Body of pancreas (tissue), 4 donors: ENCODE results near the gene CAMKMT. TPM values are rescaled to one million over a fixed set of nuclear protein-coding genes. Genes with fewer than 3 reads are reported as not detected.

Source experiments
- ATAC-seq: fragments of 150-250 bp; one replicate; pipeline ENCODE4 v1.9.1; 2016
- DNase-seq, 4 donors: peaks; one replicate each; pipeline ENCODE4 v3.0.0-alpha.2; 2019
- H3K27ac ChIP-seq, 4 donors: fragments of 200-600 bp; sonication (generic); 1 replicate in 3 of 4; 2 replicates in 1 of 4; pipeline versions ENCODE4 v1.5.1 to v1.6.1; 2016 to 2019; ENCODE audit warnings: mild to moderate bottlenecking in 1 of 4, mixed read lengths in 1 of 4, moderate library complexity in 1 of 4
- H3K27me3 ChIP-seq, 2 donors: fragments of 200-600 bp; sonication (generic); one replicate each; pipeline ENCODE4 v1.6.0; 2016; ENCODE audit warnings: mild to moderate bottlenecking in 1 of 2
- H3K36me3 ChIP-seq, 2 donors: fragments of 200-600 bp; sonication (generic); replicated peaks in 1 of 2; 2 replicates each; pipeline ENCODE4 v1.5.1; 2016; ENCODE audit warnings: low read depth in 2 of 2; ENCODE audit not compliant: insufficient read depth in 1 of 2
- H3K4me1 ChIP-seq: fragments of 200-600 bp; sonication (generic); one replicate; pipeline ENCODE4 v1.6.0; 2016
- H3K4me3 ChIP-seq, 2 donors: fragments of 200-600 bp; sonication (generic); 1 replicate in 1 of 2; 2 replicates in 1 of 2; pipeline ENCODE4 v1.5.1; 2016 to 2019
- H3K9me3 ChIP-seq, 3 donors: fragments of 200-600 bp; sonication (generic); 1 replicate in 2 of 3; 2 replicates in 1 of 3; pipeline ENCODE4 v1.5.1; 2016
- POLR2A ChIP-seq, 3 donors: fragments of 450-650 bp; IDR thresholded peaks; one replicate each; pipeline ENCODE4 v1.6.1; 2016; ENCODE audit warnings: antibody characterized with exemption in 3 of 3, mild to moderate bottlenecking in 2 of 3
- WGBS, 2 donors: methylation state at CpG; one replicate each; pipeline ENCODE4 v1.1.5; 2017; 5-methylcytosine and 5-hydroxymethylcytosine counted together
- intact Hi-C: fragments of 100-400 bp; cut with DNase I; formaldehyde crosslinking; loops from one replicate; pipeline ENCODE4 v1.15.1; 2023
- total RNA-seq, 2 donors: library from RNA; depleted of rRNA; stranded (reverse); fragments of >200 nt; gene quantifications; one replicate each; pipeline ENCODE4 v1.1.0, GENCODE V29; 2016
- TF ChIP-seq, protein P1 (sequence below), 7 experiments: fragments of 450-650 bp in 4 of 7; fragments of 200-600 bp in 3 of 7; sonication (generic) in 3 of 7; IDR thresholded peaks; one replicate each; pipeline ENCODE4 v1.5.1; 2016 to 2019; ENCODE audit warnings: antibody characterized with exemption in 7 of 7

The CAMKMT gene
- total RNA-seq, 2 donors from 2014 or later: 18.4 to 23.4 TPM

DNA sequence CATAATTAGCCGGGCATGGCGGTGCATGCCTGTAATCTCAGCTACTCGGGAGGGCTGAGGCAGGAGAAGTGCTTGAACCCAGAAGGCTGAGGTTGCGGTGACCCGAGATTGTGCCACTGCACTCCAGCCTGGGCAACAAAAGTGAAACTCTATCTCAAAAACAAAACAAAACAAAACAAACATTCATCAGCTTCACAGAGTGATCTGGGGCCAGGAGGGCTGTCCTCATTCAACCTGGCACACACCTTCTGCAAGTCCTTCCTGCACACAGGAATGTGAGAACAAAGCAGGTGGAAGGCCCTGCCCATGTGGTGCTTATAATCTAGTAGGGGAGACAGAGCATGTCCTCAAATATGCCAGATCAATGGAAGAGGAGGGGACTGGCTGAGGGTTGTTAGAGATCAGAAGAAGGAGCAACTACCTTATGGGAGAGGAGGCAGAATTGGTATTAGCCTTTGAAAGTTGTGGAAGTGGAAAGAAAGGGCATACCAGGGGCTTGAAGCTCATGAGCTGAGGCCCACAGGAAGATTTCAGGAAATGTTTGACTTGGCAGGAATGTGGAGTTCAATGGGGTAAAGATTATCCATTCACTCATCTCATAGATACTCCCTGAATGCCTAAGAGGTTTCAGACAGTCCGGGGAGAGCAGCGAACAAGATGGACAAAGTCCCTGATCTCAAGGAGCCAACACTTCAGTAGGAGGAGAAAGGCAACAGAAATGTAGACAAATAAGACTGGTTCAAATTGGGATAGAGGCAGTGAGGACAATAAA, 424.5 kb downstream of the CAMKMT start:
- TF ChIP-seq, protein P1, sequence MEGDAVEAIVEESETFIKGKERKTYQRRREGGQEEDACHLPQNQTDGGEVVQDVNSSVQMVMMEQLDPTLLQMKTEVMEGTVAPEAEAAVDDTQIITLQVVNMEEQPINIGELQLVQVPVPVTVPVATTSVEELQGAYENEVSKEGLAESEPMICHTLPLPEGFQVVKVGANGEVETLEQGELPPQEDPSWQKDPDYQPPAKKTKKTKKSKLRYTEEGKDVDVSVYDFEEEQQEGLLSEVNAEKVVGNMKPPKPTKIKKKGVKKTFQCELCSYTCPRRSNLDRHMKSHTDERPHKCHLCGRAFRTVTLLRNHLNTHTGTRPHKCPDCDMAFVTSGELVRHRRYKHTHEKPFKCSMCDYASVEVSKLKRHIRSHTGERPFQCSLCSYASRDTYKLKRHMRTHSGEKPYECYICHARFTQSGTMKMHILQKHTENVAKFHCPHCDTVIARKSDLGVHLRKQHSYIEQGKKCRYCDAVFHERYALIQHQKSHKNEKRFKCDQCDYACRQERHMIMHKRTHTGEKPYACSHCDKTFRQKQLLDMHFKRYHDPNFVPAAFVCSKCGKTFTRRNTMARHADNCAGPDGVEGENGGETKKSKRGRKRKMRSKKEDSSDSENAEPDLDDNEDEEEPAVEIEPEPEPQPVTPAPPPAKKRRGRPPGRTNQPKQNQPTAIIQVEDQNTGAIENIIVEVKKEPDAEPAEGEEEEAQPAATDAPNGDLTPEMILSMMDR (IDR thresholded peaks at IDR 0.05): no peak
- TF ChIP-seq POLR2A (IDR thresholded peaks at IDR 0.05): no peak
- H3K27me3 ChIP-seq: no peaks in the 10 kb centered on the region
- intact Hi-C loops: no loop called here
- H3K36me3 ChIP-seq: no peaks in the 10 kb centered on the region
- no peak overlapping the region for H3K4me3 ChIP-seq
- 82 to 83% methylated on average over 7 of the region's 7 CpGs for WGBS, 2 donors
- no peak overlapping the region for H3K27ac ChIP-seq
- no peaks in the 10 kb centered on the region for H3K4me1 ChIP-seq
- no peak for ATAC-seq
- no peaks in the 10 kb centered on the region for H3K9me3 ChIP-seq
- no peak for DNase-seq

DNA sequence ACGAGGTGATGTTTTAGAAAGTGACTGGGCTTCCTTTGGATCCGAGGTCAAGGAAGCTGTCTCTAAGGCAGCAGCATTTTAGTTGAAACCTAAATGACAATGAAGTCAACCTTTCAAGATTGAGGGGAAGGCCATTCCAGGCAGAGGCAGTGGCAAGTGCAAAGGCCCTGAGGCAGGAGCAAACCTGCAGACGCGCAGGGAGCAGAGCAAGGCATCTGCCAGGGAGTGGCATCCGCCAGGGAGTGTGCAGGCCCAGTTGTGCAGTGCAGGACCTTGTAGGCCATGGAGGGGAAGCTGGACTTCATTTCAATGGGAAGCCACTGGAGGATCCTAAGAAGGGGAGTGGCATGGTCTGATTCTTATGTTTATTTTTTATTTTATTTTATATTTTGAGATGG, 425.1 kb downstream of the CAMKMT start:
- H3K36me3 ChIP-seq: no peaks in the 10 kb centered on the region
- WGBS, 2 donors: 82 to 87% methylated on average over 5 of the region's 5 CpGs
- H3K27ac ChIP-seq: no peak overlapping the region
- H3K9me3 ChIP-seq: no peaks in the 10 kb centered on the region
- DNase-seq (no peak), ATAC-seq (no peak)
- H3K27me3 ChIP-seq: no peaks in the 10 kb centered on the region
- no peak for TF ChIP-seq POLR2A (IDR thresholded peaks at IDR 0.05)
- no peaks in the 10 kb centered on the region for H3K4me1 ChIP-seq
- intact Hi-C loops: no loop called here
- no peak overlapping the region for H3K4me3 ChIP-seq

DNA sequence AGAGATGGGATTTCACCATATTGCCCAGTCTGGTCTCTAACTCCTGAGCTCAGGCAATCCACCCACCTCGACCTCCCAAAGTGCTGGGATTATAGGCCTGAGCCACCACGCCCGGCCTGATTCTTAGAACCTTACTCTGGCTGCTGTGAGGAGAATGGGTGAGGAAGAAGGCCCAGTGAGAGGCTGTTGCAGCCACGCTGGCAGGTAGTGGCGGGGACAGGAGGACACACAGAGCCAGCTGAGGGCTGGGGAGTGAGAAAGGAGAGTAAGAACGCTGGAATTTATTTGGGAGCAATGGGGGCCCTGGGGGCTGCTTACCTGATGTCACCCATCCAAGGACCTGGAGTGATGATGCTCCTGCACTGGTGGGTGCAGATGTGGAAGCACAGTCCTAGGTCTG, 425.9 kb downstream of the CAMKMT start:
- Histone ChIP-seq H3K4me3 (no peak overlapping the region), H3K27me3 (no peaks in the 10 kb centered on the region), H3K9me3 (no peaks in the 10 kb centered on the region), H3K36me3 (no peaks in the 10 kb centered on the region), H3K27ac (no peak overlapping the region), H3K4me1 (no peaks in the 10 kb centered on the region)
- DNase-seq (no peak), ATAC-seq (no peak)
- no peak for TF ChIP-seq POLR2A (IDR thresholded peaks at IDR 0.05)
- TF ChIP-seq, protein P1 (IDR thresholded peaks at IDR 0.05): no peak
- 83 to 84% methylated on average over 6 of the region's 6 CpGs for WGBS, 2 donors
- intact Hi-C loops: no loop called here

DNA sequence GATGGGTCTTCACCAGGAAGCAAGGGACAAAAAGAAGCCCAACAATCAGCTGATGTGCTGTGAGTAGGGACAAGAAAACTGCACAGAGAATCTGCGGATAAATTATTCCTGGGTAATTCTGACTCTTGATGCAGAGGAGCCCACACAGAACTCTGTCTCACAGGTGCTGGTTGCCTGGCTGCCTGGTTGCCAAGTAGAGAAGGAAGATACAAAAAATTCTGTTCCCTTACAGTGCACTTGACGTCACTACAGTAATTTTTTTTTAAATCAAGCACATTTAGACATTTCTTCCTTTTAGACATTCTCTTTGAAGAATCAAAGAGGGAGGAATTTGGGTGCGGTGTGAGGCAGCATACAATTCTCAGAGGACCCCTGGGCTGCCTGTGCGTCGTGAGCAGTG, 427.7 kb downstream of the CAMKMT start:
- WGBS, 2 donors: 53 to 55% methylated on average over 5 of the region's 5 CpGs
- DNase-seq: no peak
- Histone ChIP-seq H3K4me3 (no peak overlapping the region), H3K27ac (no peak overlapping the region), H3K4me1 (no peaks in the 10 kb centered on the region), H3K27me3 (no peaks in the 10 kb centered on the region), H3K36me3 (no peaks in the 10 kb centered on the region), H3K9me3 (no peaks in the 10 kb centered on the region)
- no peak for ATAC-seq
- TF ChIP-seq, protein P1 (IDR thresholded peaks at IDR 0.05): no peak
- no peak for TF ChIP-seq POLR2A (IDR thresholded peaks at IDR 0.05)
- intact Hi-C loops: no loop called here

DNA sequence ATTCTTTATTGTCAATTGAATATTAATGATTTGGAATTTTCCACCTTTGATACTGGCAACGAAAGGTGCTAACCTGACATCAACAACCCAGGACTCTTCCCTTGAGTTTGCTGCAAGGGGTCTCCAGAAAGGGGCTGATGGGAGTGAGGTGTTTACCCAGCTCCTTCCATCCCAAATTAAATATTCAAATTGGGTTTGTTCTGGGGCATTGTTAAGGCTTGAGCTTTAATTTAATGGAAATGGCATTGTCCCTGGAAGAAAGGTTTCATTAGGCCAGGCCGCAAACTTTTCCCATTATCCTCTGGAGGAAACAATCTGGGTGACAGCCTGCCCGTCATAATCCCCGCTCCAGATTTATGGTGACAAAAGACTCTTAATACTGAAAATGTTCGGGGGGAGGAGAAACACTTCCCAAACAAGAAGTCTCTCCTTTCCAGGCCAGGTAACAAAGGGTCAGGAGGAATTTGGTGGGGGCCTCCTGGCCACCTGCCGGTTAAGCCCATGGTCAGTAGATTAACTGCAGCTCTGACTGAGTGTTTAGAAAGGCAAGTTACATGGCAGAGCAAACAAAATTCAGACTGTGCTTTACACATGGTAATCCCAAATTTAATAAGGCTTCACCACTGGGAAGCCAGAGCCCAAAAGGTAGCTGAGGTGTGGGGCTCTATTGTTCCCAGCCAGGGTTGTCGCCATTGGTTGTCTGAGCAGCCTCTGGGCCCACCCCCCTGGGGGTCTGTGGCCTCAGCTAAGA, 428.4 kb downstream of the CAMKMT start:
- Histone ChIP-seq H3K4me3 (no peak overlapping the region), H3K36me3 (no peaks in the 10 kb centered on the region), H3K9me3 (no peaks in the 10 kb centered on the region), H3K27me3 (no peaks in the 10 kb centered on the region), H3K27ac (no peak overlapping the region), H3K4me1 (no peaks in the 10 kb centered on the region)
- DNase-seq (no peak), ATAC-seq (no peak)
- TF ChIP-seq, protein P1 (IDR thresholded peaks at IDR 0.05): no peak
- no peak for TF ChIP-seq POLR2A (IDR thresholded peaks at IDR 0.05)
- WGBS, 2 donors: 67 to 72% methylated on average over 7 of the region's 7 CpGs
- intact Hi-C loops: no loop called here
